Left ventricle myocardium inferior (tissue), 1 donor: Measurements from ENCODE around the gene TET2. TPM values are rescaled to one million over a fixed set of nuclear protein-coding genes. Genes with fewer than 3 reads are reported as not detected.

ENCODE experiments used
- DNase-seq: peaks from one replicate; pipeline ENCODE4 v3.0.0-alpha.2; 2020
- H3K27ac ChIP-seq: fragments of 200-600 bp; replicated peaks from 2 replicates; pipeline ENCODE4 v1.8.0; 2021
- H3K27me3 ChIP-seq: fragments of 200-600 bp; 2 replicates; pipeline ENCODE4 v1.8.0; 2021; ENCODE audit warnings: low read depth
- H3K36me3 ChIP-seq: fragments of 200-600 bp; 2 replicates; pipeline ENCODE4 v1.8.0; 2021
- H3K4me1 ChIP-seq: fragments of 200-600 bp; 2 replicates; pipeline ENCODE4 v1.8.0; 2021
- H3K4me3 ChIP-seq: fragments of 200-600 bp; 2 replicates; pipeline ENCODE4 v1.8.0; 2021; ENCODE audit warnings: mild to moderate bottlenecking, moderate library complexity
- H3K9me3 ChIP-seq: fragments of 200-600 bp; replicated peaks from 2 replicates; pipeline ENCODE4 v1.8.0; 2021
- intact Hi-C: fragments of 100-400 bp; cut with micrococcal nuclease; formaldehyde crosslinking; loops from one replicate; pipeline ENCODE4 v1.11.0; 2022
- total RNA-seq: library from RNA; stranded (reverse); fragmentation: NEBNext Ultra II Directional; extraction: Animal tissue kit (Norgen Biotek cat#: 25700); gene quantifications from one replicate; pipeline ENCODE4 v1.2.1, GENCODE V29; 2021
- TF ChIP-seq, protein P1 (sequence below): fragments of 200-600 bp; IDR thresholded peaks from 2 replicates; pipeline ENCODE4 v1.8.0; 2021; ENCODE audit warnings: antibody characterized with exemption, mild to moderate bottlenecking, borderline replicate concordance
- donor health status: DM: no; HTN: yes; CAD: no; lungs with severe emphysema.

Gene TET2
- total RNA-seq, 1 donor from 2014 or later = 11.9 TPM

DNA sequence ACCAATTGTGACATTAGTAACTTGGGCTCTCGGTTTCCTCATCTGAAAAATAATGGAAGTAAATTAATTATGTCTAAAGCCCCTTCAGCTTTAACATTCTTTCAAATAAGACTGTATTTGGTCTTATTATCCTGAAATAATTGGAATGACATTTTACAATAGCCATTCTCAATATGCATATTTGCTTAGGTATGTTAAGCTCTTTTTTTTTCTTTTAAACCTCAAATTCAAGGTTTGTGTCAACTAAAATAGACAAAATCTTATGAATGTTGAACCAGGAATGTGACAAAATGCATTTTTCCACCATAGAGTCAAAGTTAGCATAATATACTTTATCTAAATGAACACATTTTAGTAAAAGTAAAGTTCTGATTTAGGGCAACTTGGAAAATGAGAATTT is 34.4 kb upstream of the TET2 start:
- no peak for DNase-seq
- H3K36me3 ChIP-seq = no peaks in the 10 kb centered on the region
- intact Hi-C loops = no loop called here
- TF ChIP-seq, protein P1, sequence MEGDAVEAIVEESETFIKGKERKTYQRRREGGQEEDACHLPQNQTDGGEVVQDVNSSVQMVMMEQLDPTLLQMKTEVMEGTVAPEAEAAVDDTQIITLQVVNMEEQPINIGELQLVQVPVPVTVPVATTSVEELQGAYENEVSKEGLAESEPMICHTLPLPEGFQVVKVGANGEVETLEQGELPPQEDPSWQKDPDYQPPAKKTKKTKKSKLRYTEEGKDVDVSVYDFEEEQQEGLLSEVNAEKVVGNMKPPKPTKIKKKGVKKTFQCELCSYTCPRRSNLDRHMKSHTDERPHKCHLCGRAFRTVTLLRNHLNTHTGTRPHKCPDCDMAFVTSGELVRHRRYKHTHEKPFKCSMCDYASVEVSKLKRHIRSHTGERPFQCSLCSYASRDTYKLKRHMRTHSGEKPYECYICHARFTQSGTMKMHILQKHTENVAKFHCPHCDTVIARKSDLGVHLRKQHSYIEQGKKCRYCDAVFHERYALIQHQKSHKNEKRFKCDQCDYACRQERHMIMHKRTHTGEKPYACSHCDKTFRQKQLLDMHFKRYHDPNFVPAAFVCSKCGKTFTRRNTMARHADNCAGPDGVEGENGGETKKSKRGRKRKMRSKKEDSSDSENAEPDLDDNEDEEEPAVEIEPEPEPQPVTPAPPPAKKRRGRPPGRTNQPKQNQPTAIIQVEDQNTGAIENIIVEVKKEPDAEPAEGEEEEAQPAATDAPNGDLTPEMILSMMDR = no peak
- no peak overlapping the region for H3K4me3 ChIP-seq
- no peaks in the 10 kb centered on the region for H3K9me3 ChIP-seq
- H3K27me3 ChIP-seq = no peaks in the 10 kb centered on the region
- no peaks in the 10 kb centered on the region for H3K4me1 ChIP-seq
- no peak overlapping the region for H3K27ac ChIP-seq

DNA sequence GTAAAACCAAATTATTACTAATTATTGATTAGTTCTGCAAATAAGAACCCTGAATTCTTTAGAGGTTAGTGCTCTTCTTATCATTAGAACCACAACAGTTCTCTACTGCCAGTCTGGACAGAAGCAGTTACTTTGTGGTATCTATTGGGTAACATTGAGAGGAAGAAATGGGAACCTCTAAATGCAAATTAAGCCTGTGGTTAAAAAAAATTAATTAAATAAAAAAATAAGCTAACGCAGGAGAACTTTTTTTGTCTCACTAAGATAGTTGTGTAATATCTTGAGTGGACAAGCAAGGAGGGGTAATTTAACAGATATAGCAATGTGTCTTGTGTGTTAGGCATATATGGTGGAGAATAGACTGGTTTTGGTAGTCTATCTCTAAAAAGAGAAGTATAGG is 32.9 kb upstream of the TET2 start:
- intact Hi-C loops = no loop called here

DNA sequence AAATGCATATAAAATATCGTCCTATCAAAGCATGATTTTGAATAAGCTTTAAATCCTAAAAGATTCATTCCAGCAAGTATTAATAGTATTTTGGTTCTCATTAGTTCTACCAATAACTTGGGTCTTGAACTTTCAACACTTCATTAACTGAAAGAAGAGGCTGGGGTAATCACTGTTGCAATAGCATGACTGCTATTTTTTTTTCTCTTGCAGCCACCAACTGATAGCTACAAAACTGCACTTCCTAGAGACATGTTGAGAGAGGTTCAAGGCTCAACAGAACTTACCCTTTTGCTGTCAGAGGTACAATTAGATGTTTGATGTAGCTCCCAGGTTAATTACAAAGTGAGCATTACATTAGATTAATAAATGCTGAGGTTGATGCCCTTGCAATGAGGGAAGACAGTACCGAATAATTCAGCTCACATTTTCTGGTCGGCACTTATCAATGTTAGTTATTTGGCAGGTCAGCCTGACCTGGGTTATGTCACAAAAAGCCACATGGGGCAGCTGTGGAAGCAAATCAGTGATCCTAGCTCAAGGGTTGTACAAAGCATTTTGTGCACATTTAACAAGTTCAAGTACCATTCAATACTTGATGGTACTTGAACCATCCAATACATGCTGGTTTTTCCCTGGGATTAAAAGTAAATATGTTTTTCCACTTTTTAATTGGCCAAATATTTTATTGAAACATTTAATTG is 29.9 kb upstream of the TET2 start:
- H3K27me3 ChIP-seq = no peaks in the 10 kb centered on the region
- H3K4me3 ChIP-seq = no peak overlapping the region
- intact Hi-C loops = no loop called here
- no peaks in the 10 kb centered on the region for H3K4me1 ChIP-seq
- no peak for DNase-seq
- H3K27ac ChIP-seq = no peak overlapping the region
- H3K36me3 ChIP-seq = no peaks in the 10 kb centered on the region
- TF ChIP-seq, protein P1 = no peak
- no peaks in the 10 kb centered on the region for H3K9me3 ChIP-seq

More for the DNA sequence above, 32.9 kb upstream of the TET2 start:
- Histone ChIP-seq H3K4me3 (no peak overlapping the region), H3K27me3 (no peaks in the 10 kb centered on the region), H3K27ac (no peak overlapping the region), H3K36me3 (no peaks in the 10 kb centered on the region), H3K9me3 (no peaks in the 10 kb centered on the region), H3K4me1 (no peaks in the 10 kb centered on the region)
- DNase-seq = no peak
- TF ChIP-seq, protein P1 = no peak

DNA sequence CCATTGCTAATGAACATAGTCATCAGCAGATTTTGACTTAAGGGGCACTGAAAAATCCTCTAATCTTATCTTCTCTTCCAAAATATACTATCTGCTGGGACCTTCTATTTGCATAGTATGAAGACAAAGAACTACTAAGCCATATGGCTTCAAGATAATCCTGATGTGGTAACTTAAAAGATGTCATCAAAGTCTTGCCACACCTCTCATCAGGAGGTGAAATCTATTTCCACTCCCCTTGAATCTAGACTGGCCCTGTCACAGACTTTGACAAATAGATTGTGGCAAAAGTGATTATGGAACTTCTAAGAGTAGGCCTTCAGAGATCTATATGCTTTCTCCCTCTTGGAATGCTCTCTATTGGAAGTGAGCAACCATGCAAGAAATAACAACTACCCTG is 27.3 kb upstream of the TET2 start:
- no peak overlapping the region for H3K27ac ChIP-seq
- no peak overlapping the region for H3K4me3 ChIP-seq
- H3K9me3 ChIP-seq = no peaks in the 10 kb centered on the region
- H3K4me1 ChIP-seq = no peaks in the 10 kb centered on the region
- TF ChIP-seq, protein P1 = no peak
- DNase-seq = no peak
- no peaks in the 10 kb centered on the region for H3K36me3 ChIP-seq
- H3K27me3 ChIP-seq = no peaks in the 10 kb centered on the region
- intact Hi-C loops = no loop called here

DNA sequence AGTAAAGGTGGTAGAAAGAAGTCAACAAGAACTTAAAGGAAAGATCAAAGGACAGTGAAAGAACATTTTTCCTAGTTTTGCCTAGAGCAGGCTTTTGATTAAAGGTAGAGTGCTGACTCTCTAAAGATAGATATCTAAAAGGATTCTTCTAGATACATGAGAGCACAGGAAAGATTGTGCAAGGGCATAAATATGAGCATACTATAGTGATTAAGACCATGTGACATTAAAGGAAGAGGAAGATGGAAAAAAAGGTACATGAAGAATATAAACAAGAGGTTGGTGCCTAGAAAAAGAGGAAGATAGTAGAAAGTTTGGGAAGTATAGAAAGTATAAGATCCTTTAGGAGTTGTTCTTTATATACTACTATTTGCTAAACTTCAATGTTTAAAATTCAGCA is 26.1 kb upstream of the TET2 start:
- DNase-seq = no peak

More for the DNA sequence above, 26.1 kb upstream of the TET2 start:
- Histone ChIP-seq H3K27ac (no peak overlapping the region), H3K9me3 (no peaks in the 10 kb centered on the region), H3K27me3 (no peaks in the 10 kb centered on the region), H3K4me3 (no peak overlapping the region), H3K4me1 (no peaks in the 10 kb centered on the region), H3K36me3 (no peaks in the 10 kb centered on the region)
- TF ChIP-seq, protein P1 = no peak
- intact Hi-C loops = no loop called here
